Measurements from ENCODE around the gene CTBS.
A peak's percentile ranks its signal among the peaks of the same experiment; 100 is the strongest.
"Not testable (repeated sequence)": the region's sequence is repeated elsewhere in the genome, so short reads cannot be mapped to it uniquely, and the experiment has no call there.

The CTBS gene, protein sequence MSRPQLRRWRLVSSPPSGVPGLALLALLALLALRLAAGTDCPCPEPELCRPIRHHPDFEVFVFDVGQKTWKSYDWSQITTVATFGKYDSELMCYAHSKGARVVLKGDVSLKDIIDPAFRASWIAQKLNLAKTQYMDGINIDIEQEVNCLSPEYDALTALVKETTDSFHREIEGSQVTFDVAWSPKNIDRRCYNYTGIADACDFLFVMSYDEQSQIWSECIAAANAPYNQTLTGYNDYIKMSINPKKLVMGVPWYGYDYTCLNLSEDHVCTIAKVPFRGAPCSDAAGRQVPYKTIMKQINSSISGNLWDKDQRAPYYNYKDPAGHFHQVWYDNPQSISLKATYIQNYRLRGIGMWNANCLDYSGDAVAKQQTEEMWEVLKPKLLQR

DNA sequence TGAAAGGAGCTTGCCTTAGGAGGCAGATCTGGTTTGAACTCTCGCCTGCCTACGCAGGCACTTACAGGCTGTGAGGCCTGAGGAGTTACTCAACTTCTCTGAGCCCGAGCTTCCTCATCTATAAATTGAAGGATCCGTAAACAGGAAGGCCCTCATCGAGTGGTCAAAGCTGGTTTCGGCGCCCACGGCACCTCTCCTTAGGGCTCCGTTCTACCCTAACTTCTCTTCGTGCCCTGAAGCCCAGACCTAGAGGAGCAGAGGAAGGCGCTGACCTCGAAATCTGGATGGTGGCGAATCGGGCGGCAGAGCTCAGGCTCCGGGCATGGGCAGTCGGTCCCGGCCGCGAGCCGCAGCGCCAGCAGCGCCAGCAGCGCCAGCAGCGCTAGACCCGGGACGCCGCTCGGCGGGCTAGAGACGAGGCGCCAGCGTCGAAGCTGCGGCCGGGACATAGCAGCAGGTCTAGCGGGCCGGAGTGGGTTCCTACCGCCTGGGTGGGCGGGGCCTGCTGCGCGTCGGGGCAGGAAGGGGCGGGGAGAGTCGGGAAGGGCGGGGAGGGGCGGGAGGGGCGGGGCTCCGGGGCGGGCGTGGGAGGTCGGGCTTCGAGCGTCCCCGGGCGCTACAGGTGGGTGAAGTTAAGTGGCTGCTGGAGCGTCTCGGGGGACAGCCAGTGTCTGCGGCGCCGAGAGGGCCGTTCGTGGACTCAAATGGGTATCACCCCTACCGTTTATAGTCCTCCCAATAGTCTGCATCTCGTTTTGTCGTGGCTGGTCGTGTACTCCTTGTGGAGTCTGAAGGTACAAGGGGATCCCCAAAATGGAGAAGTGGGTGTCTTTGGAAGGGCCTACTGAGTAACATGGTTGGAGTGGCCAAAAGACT is at the start of gene CTBS:
CTBS (minus strand) TSS at position 474 of the 876 bp plus-strand sequence; CDS start at position 449, 25 bp downstream.
- DNase-seq = peak; percentile 63

GRCh38 chr1:84621553-84621952 is 47.3 kb upstream of the CTBS start:
- DNase-seq = no peak

GRCh38 chr1:84620720-84621313 is 46.6 kb upstream of the CTBS start:
- peak; percentile 58 for DNase-seq

GRCh38 chr1:84619383-84620102 is 45.3 kb upstream of the CTBS start:
- DNase-seq = no peak

DNA sequence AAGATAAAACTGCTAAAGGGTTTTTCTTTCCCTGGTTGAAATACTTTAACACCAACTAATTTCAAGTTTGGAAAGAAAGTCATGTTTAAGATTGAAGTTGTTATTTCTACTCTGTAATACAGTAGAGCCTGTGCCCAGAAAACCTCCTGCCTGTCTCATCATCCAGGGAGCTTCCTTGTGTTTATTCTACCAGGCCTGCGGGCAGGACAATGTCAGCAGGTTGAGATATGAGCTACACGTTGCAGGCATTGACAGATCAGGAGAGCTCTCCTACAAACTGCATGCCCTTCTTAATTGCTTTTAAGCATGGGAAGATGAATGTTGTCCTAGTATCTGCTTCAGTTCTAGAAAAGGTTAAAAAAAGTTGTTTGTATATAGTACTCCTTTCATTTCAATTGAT is 43.1 kb upstream of the CTBS start:
- DNase-seq = no peak

- DNase-seq = no peak
Measured at GRCh38 chr1:84615790-84616189, 41.5 kb upstream of the CTBS start.

DNA sequence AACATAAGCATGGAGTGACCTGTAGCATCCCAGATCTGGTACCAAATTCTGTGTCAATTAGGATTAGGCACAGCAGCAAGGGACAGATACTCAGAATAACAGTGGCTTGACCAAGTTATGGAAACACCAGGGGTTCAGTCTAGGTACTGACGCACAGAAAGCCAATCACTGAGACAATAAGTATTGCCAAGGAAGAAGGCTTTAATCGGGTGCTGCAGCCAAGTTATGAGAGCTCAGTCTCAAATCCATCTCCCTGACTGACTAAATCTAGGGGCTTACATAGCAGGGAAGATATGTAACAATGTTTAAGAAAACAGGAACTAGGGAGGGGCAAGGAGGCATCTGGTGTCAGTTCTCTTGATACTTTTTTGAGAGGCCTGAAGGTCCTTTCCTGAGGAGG is 39.6 kb upstream of the CTBS start:
- no peak for DNase-seq

DNA sequence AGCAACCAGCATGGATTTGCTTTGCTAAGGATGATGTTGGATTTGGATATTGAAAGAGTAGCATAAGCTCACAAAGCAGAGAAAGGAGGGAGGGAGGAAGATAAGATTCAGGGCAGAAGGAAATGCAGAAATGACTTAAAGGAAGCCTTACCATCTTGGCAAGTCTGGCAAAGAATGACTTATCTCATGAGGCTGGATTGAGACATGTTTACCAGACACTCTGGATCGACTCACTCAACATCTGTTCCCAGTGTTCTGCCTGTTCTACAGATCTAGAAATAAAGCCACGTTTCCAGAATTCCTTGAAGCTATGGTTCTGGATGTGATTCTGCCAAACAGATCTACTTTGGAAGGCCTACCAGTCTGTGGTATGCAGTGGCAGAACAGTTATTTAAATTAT is 38.8 kb upstream of the CTBS start:
- DNase-seq = no peak

DNA sequence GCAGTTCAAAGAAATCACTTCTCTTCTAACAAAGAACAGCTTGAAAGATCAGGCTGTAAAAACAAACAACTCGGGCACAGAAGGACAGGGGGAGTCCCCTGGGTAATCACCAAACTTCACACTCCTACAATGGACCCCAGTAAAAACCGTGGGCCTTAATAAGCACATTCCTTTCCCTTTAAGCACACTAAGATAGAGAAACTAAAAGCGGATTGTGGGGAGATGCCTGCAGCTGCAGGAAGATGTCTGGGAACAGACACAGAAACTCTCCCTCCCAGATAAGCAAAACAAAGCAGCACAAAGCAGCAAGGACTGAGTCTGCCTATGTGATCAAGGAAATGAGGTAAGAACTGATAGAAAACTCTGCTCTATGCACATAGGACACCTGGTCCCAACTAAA is 37.6 kb upstream of the CTBS start:
- DNase-seq = no peak

DNA sequence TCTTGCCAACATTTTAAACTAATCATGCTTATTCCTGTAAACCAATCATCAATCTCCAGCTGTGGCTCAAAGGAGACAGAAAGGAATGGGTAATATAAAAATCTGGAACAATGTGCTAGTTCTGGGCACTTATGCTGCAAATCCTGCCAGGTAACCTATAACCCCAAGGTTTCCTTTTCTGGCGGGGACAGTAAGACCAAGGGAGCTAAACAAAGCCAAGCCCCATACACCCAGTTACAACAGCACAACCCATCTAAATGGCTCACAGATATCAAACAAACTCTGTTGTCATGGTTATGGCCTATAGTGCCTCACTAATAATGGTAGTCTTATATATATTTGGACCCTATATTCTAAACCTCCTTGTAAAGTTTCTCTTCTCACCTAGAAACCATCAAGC is 36.9 kb upstream of the CTBS start:
- no peak for DNase-seq

DNA sequence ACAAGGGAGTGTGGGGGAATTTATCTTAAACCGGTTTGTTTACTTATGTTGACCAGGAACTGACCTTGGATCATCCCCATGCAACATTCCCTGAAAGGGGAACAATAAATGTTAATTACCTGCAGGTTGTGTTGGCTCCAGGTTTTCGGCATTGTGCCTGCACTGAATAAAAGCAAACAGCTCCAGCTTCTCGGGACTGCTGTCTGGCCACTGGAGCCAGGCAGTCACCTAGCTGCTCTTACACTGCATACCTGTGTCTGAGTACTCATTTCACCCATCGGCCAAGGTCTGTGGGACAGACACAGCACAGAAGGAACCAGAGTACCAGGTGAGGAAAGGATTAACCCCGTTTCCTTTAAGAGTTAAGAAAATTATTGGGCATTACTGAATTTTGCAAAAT is 32.7 kb upstream of the CTBS start:
- DNase-seq = no peak

- no peak for DNase-seq
Measured at GRCh38 chr1:84605157-84605556, 30.9 kb upstream of the CTBS start.

DNA sequence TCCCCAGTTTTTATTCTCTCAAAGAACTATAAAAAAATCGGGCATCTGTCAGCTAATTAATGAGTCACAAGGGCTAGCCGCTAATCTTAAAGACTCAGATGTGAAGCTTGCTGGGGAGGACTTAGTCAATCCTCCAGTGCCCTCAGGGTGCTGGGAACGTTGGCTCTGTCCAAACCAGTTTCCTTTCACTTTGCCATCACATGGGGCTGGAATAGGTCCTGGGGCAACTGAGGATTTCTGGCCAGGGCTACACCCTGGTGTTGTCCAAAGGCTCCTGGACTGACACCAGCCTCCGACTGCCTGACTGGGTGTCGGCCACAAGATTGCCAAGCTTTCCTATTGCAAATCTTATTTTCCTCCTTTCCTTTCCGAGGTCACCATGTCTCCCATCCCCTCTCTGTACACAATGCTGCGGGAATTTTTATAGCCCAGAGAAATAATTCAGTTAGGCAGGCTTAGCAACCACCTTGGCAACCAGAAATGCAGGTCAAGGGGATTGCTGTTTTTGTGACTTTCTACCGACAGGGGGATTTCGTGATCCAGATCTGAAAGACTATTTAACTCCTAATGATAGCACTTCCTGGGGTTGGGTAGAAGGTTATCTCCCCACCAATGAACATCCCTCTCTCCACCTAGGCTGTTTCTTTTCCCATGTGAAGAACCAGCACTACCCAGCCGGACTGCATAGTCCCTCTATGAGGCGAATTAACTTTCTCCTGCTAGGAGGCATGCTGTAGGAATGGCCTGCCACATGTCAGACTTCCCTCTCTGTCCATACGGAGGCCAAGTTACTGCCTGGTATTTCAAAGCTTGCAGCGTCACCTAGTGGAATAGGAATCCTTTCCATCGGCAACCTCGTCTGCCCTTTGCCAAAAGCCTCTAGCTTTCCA is 29.9 kb upstream of the CTBS start:
- no peak for DNase-seq

- no peak for DNase-seq
Measured at GRCh38 chr1:84603223-84603622, 29.0 kb upstream of the CTBS start.

DNA sequence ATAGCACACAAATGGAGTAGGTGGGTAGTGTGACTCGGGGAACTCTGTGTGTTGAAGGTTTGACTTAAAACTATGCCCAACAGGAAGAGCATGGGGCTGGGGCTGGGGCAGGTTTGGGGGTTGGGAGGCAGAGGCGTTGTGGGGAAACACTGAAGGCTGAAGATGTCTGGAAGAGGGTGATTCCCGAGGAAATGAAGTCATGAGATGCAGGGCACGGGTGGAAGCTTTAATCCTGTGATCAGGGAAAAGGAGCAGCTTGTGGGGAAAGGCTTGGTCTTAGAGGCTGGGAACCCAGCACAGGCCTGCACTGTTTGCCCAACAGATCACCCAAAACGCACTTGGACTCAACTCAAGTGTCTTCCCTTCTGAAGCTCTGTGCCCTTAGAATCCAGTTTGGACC is 26.6 kb upstream of the CTBS start:
- no peak for DNase-seq

DNA sequence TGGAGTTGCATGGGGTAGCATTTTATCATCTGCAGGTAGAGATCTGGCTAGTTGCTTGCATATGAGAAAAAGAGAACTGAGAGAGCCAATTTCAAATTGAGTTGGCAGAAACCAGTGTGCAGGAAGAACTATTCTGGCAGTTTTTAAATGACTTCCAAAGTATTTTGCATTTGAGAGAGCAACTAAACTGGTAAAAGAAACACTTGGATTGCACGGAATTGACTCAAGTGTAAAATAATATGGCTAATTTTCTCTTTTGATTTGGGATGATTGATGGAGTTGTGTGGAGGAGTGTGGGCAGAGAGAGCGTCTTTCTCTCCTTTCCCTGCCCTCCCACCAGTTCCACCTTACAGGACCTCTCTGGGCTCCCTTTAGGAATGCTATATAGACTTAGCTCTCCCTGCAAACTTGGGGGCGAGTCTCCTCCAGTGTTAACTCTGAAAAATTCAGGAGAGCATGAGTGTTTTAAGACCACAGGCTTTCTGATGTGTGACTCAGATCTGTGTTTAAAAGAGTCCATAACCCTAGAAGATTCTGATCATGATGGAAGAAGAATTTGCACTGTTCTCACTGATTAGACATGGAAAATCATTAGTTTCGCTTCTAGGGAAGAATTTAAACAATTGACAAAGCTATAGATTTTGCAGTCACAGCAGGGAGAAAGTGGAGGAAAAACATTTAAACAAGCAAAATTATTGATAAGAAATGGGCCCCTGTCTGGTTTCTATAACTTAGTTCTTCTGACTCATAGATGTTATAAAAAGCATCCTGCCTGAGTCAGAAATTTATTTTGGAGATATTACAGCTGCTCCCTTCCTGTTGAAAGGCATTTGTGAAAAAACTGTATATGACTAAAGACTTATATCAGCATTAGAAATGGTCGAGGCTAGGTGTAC is 24.9 kb upstream of the CTBS start:
- no peak for DNase-seq

DNA sequence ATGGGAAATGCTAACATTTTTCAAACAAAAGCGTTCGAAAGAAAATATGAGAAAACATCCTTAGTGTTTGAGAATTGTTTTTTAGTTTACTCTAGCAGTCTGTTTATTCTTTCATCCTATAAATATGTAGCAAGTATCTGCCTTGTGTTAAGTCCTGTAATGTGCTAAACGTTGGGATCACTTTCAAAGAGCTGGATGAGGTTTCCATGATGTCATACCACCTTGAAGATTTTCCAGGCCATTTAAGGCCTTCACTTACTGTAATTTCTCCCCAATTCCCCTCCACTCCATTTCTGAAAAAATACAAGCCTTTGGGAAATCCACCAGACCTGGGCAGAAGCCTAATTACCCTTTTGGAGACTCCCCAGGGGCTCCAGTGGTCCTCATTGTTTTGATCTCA is 24.2 kb upstream of the CTBS start:
- DNase-seq = no peak

DNA sequence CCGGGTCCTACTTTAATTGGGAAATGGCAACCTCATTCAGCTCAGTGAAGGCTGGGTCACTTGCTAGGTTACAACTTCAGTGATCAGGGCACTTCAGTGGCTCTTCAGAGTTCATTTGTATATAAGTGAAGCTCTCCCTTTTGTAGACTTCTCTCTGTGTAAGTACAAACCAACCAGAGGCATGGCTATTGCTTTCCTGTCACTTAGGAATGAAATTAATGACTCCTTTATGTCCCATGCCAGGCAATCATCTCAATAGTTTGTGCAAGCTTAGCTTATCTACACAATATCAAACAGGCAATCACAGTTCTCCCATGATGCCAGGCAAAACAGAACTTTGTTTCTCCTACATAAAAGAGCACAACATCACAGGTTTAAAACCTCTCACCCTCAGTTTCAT is 22.8 kb upstream of the CTBS start:
- no peak for DNase-seq

GRCh38 chr1:84594959-84595358 is 20.7 kb upstream of the CTBS start:
- DNase-seq = not testable (repeated sequence)

DNA sequence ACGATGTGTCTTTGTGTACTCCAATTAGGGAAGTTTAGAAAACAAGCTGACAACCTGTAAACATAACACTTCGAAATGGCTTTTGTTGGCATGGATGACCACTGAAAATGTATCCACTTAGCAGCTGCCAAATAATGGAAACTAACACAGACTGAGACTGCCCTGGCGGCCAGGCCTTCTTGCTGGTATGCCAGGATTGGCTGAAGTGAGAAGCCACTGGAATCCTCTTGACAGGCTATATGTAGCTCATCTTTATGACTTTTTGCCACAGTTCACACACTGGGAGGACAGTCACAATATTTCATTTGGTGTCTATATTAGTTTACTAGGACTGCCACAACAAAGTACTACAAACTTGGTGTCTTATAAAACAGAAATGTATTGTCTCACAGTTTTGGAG is 12.9 kb upstream of the CTBS start:
- DNase-seq = no peak

GRCh38 chr1:84585803-84586202 is 11.6 kb upstream of the CTBS start:
- no peak for DNase-seq

Measured in NCI-H526 treated with DMSO at 0.1 percent for 48 hours (cell line).